Stimulated activated CD8-positive, alpha-beta memory T cell treated with anti-CD3 and anti-CD28 coated beads, Interleukin-15, amount 100 ng/mL, for 24 hours (primary cell): Measurements from ENCODE around the gene DOCK8.

ENCODE experiments used
- DNase-seq: peaks from one replicate; pipeline ENCODE4 v3.0.0-alpha.2; 2020; ENCODE audit warnings: low read depth

Gene DOCK8

DNA sequence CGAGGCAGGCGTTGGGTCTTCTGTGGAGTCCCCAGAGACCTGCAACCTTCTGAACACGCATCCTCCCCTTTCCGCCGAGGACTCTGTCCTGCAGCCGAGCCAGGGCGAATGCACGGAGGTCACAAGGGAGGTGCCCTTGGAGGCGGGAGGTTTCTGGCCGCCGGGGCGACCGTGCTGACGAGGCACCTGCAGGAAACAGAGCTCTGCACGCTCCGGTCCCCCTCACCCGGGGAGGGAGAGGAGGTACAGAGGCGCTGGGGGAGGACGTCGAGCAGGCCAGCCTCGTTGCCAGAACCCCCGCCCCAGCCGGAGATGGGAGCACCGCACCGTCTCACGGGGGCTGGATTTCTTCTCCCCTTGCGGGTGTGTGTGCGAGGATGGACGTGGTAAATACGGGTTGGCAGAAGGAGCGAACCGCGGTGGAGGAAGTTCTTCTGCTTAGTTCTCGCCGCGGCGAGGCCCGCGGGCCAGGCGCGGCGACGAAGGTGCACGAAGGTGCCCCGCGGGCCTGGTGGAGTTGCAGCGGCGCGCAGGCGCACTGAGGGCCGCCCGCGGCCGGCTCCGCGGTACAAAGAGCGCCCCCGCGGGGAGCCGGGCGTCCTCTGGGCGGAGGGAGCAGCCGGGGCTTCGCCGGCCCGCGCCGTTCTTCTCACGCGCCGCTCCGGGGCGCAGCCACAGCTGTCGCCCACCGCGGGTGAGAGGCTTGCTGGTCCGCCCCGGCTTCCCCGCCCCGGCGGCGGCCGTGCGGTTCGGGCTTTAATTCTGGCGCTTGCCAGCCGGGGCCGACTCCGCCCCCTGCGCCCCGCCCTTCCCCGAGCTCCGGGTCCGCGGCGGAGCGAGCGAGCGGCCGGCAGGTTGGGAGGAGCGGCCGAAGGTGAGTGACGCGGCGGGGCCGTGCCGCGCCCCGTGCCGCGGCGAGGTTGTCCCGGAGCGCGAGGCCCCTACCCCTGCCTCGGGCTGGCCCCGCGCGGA, 289.5 kb downstream of the DOCK8 start, which contains the start of gene KANK1:
Gene KANK1, plus strand, starts transcription at position 815 of the 972 bp plus-strand sequence.
- DNase-seq, result peak; percentile 46

DNA sequence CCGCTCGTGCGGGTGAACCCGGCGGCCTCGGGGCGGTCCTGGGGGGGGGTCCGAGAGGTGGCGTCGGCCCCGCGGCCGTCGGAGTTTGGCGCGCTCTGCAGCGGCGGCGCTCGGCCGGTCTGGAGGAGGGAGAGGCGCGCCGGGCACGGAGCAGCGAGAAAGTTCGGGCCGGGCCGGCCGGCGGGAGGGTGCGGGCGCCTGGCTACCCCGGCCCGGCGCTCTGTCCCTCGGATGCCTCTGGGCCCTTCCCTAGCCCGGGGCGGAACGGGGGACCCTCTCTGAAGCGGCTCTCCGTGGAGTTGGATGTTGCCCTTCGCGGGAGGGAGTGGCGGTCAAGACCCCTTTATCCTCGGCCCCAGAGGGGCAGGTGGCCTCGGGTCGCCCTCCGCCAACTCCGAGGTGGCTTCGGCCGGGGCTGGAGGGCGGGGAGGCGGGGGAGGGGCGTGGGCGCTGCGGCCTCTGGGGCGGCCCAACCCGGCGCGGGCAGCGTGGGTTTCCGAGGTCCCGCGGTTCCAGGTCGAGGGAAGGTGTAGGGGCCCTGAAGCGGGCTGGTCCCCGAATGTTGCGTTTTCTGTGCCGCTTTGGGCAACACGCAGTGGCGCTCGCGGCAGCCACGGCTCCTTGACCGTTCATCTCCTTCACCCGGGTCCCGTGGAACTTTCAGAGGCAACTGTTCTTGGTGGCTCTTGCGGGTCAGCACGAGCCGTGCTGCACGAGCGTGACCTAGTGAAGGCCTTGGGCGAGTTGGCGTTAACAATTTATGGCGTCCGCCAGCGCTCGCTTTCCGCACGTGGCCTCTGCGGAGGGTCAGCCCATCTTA, 290.5 kb downstream of the DOCK8 start:
- DNase-seq, result no peak

DNA sequence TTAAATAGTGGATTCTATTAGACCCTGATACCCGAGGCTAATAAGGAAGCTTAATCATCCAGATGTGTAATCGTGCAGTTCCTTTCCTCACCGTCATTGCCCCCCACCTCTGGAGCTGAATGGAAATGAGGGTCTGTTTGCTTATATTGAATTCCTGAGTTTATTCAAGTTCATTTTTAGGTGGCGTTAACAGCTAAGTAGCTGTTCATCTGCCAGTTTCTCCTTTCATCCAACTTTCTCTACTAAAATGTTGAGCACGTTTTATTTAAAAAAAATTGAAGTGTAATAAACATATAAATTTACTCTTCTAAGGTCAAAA, 291.0 kb downstream of the DOCK8 start:
- no peak for DNase-seq

DNA sequence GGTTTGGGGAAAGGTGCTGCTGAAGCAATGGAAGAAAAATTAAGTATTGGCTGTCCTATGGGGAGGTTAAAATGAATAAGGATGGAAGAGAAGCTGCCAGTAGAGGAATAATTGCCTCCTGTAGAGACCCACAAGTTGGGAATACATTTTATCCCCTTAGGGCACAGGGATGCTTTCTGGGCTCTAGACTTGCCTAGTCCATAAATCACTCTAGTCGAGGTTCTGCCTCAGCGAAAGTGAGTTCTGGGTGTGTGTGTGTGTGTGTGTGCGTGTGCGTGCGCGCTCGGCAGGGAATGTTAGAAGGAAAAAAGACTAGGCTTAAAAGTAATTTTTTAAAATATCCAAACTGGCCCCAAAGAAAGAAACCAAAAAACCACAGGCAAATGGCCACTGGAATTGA, 291.6 kb downstream of the DOCK8 start:
- no peak for DNase-seq

DNA sequence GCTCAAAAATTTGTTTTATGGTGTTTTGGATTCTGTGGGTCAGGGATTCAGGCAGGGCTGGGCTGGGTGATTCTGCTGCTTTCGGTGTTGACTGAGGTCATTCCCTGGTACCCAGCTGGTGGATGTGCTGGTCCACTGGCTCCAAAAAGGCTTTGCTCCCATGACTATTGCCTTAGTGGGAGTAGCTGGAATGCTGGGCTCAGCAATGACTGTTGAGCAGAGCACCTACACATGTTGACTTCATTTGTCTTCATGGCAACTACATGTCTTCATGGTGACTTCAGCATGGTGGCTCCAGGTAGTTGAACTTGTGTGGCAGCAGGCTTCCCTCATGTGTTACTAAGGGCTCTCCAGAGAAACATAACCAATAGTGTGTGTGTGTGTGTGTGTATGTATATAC, 297.2 kb downstream of the DOCK8 start:
- no peak for DNase-seq

DNA sequence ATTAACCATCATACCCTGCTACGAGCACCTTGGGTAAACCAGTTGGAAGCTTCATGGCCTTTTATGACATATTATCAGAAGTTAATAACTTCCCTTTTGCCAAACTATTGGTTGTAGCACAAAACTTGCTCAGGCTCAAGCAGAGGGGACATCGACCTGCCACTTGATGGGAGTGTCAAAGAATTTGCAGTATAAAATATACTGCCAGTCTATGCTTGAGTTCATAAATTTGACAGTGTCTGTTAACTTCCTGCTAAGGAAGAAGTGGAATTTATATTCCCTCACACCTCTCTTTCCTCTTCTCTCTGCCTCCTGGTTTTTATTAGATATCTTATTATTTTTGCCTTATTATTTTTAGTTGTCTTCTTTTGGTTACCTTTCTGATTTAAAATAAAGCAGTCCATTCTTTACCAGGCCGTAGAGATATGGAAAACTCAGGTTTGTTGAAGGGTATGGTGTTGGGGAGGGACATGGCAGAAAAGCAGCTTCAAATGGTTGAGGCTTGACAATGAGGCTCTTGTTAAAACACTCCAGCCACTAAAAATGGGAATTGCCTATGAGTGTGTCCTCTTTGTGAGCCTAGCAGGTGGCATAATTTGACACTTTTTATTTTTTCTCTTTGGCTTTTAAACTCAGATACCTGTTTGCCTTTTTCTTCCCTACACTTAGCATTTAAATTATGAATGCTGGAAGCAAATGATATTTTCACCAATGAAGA, 298.0 kb downstream of the DOCK8 start:
- DNase-seq, result no peak
